ENCODE results near the gene CKS1B.

GRCh38 chr1:154940651-154941194 lies 33.8 kb upstream of the CKS1B start:
- TF ChIP-seq CTCF (conservative IDR thresholded peaks at IDR 0.05 in 1 of 2, IDR thresholded peaks at IDR 0.05 in 1 of 2; ENCODE audit: low read depth in 1 of 2, low read length in 2 of 2) = no peak
- no peak for TF ChIP-seq EZH2 (IDR thresholded peaks at IDR 0.05; ENCODE audit: low read length, missing control alignments)

Data from fibroblast of lung (primary cell).